ENCODE measurements around the gene BCL7A.

GRCh38 chr12:122004633-122005071 lies 17.0 kb upstream of the BCL7A start:
- TF ChIP-seq EZH2 (IDR thresholded peaks at IDR 0.05; ENCODE audit: low read depth): no peak
- no peak for TF ChIP-seq CTCF (conservative IDR thresholded peaks at IDR 0.05)

Data from PC-9 (cell line).